ENCODE data around the gene STK32C. TPM values are rescaled to one million over a fixed set of nuclear protein-coding genes. Genes with fewer than 3 reads are reported as not detected.

STK32C gene
- total and polyA plus RNA-seq, 10 of the 15 experiments (the other 5 are each of a cell fraction or from before 2014, with no cell fraction given), result 1.5 to 18.1 (median 6.4) TPM

DNA sequence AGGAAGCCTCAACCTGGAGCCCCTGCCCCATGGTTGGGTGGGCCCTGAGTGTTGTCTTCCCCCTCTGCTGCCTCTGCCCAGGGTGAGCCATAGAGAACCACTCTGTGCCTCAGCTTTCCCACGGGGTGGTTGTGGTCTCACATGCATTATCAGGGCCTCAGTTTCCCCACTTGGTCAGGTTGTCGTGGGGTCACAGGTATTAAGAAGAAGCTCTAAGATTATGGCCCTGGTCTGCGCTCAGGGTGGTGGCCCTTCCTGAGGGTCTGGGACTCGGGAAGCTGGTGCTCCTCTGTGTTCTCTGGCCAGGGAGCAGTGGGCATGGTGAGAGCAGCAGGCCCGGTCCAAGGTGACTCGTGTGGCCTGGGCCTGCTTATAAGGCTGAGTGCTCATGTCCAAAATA lies 42.0 kb upstream of the STK32C start (continued):
- no peak for TF ChIP-seq YY1 (IDR thresholded peaks at IDR 0.05; ENCODE audit: low read depth, low read length)
- TF ChIP-seq, protein P1, sequence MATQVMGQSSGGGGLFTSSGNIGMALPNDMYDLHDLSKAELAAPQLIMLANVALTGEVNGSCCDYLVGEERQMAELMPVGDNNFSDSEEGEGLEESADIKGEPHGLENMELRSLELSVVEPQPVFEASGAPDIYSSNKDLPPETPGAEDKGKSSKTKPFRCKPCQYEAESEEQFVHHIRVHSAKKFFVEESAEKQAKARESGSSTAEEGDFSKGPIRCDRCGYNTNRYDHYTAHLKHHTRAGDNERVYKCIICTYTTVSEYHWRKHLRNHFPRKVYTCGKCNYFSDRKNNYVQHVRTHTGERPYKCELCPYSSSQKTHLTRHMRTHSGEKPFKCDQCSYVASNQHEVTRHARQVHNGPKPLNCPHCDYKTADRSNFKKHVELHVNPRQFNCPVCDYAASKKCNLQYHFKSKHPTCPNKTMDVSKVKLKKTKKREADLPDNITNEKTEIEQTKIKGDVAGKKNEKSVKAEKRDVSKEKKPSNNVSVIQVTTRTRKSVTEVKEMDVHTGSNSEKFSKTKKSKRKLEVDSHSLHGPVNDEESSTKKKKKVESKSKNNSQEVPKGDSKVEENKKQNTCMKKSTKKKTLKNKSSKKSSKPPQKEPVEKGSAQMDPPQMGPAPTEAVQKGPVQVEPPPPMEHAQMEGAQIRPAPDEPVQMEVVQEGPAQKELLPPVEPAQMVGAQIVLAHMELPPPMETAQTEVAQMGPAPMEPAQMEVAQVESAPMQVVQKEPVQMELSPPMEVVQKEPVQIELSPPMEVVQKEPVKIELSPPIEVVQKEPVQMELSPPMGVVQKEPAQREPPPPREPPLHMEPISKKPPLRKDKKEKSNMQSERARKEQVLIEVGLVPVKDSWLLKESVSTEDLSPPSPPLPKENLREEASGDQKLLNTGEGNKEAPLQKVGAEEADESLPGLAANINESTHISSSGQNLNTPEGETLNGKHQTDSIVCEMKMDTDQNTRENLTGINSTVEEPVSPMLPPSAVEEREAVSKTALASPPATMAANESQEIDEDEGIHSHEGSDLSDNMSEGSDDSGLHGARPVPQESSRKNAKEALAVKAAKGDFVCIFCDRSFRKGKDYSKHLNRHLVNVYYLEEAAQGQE (IDR thresholded peaks at IDR 0.05; ENCODE audit: low read depth, low read length), result no peak
- no peak for TF ChIP-seq BMI1 (IDR thresholded peaks at IDR 0.05; ENCODE audit: borderline replicate concordance)
- TF ChIP-seq, protein P2, sequence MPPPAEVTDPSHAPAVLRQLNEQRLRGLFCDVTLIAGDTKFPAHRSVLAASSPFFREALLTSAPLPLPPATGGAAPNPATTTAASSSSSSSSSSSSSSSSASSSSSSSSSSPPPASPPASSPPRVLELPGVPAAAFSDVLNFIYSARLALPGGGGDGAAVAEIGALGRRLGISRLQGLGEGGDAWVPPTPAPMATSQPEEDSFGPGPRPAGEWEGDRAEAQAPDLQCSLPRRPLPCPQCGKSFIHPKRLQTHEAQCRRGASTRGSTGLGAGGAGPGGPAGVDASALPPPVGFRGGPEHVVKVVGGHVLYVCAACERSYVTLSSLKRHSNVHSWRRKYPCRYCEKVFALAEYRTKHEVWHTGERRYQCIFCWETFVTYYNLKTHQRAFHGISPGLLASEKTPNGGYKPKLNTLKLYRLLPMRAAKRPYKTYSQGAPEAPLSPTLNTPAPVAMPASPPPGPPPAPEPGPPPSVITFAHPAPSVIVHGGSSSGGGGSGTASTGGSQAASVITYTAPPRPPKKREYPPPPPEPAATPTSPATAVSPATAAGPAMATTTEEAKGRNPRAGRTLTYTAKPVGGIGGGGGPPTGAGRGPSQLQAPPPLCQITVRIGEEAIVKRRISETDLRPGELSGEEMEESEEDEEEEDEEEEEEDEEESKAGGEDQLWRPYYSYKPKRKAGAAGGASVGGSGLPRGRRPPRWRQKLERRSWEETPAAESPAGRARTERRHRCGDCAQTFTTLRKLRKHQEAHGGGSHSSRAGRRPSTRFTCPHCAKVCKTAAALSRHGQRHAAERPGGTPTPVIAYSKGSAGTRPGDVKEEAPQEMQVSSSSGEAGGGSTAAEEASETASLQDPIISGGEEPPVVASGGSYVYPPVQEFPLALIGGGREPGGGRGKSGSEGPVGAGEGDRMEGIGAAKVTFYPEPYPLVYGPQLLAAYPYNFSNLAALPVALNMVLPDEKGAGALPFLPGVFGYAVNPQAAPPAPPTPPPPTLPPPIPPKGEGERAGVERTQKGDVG (CRISPR knock-in tag; IDR thresholded peaks at IDR 0.05), result no peak
- TF ChIP-seq MXI1 (IDR thresholded peaks at IDR 0.05; ENCODE audit: low read depth, low read length), result no peak

DNA sequence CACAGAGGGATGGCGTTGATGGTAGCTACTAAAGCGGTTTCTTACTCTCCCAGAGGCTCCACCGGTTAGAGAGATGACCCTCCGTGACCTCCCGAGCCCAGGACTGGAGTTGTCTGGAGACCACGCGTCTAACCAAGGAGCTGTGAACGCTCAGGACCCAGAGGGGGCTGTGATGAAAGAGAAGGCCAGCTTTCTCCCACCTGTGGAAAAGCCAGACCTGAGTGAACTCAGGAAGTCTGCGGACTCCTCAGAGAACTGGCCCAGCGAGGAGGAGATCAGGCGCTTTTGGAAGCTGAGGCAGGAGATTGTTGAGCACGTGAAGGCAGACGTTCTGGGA lies 40.1 kb upstream of the STK32C start:
- SMC1A ChIA-PET (ENCODE audit: uncharacterized antibody, unreplicated experiment), result no interaction called here
- DNase-seq (ENCODE audit: low read depth, low spot score) (no peak), FAIRE-seq (no peak), ATAC-seq (no peak)
- intact Hi-C loops (cut with micrococcal nuclease; ENCODE audit: unreplicated experiment), result no loop called here
- Histone ChIP-seq H3K4me2 (ENCODE audit: control insufficient read depth, insufficient read depth) (no peak overlapping the region), H4K20me1 (ENCODE audit: control insufficient read depth, insufficient read depth) (no peaks in the 10 kb centered on the region), H3K9ac (ENCODE audit: control insufficient read depth, insufficient read depth, low read length) (no peak overlapping the region), H3K4me3 (no peak overlapping the region), H2AFZ (ENCODE audit: control insufficient read depth, low read depth, low read length) (no peak overlapping the region), H3K4me1 (ENCODE audit: control insufficient read depth, insufficient read depth, low read length) (no peaks in the 10 kb centered on the region), H3K36me3 (ENCODE audit: control insufficient read depth in 2 of 2, insufficient read depth in 2 of 2, low read length in 1 of 2) (no peaks in the 10 kb centered on the region), H3K79me2 (ENCODE audit: control insufficient read depth, insufficient read depth, low read length) (no peaks in the 10 kb centered on the region), H3K27me3 (replicated peaks in 1 of 2; ENCODE audit: control insufficient read depth in 2 of 2, insufficient read depth in 2 of 2, low read length in 1 of 2) (no peaks in the 10 kb centered on the region), H3K27ac (ENCODE audit: control insufficient read depth, insufficient read depth) (no peak overlapping the region), H3K9me3 (replicated peaks; ENCODE audit: control insufficient read depth, insufficient read depth, low read length) (no peaks in the 10 kb centered on the region)
- RAD21 ChIA-PET (ENCODE audit: unreplicated experiment), result no interaction called here
- no TSS peak for BruUV-seq (replicated peaks)
- POLR2A ChIA-PET, result no interaction called here
- in situ Hi-C loops (cut with MboI), result loop anchor here (5.0 kb wide), 1 partner anchor 126 kb away; no protein-coding TSS in a partner anchor
- WGBS (ENCODE audit: insufficient coverage, insufficient replicate concordance, low lambda C conversion rate, missing lambda C conversion rate), result 87% methylated on average over 13 of the region's 13 CpGs
- CTCF ChIA-PET, result interaction anchor here (0.6 kb wide), 1 partner anchor 27 kb away, joined by 3 read pairs; no protein-coding TSS in a partner anchor
- TF ChIP-seq SMAD5 (IDR thresholded peaks at IDR 0.05; ENCODE audit: low read depth) (no peak), RUNX3 (IDR thresholded peaks at IDR 0.05; ENCODE audit: low read length) (no peak), RAD21 (IDR thresholded peaks at IDR 0.05; ENCODE audit: insufficient read depth, low read depth, low read length) (no peak)
- TF ChIP-seq, protein P3, sequence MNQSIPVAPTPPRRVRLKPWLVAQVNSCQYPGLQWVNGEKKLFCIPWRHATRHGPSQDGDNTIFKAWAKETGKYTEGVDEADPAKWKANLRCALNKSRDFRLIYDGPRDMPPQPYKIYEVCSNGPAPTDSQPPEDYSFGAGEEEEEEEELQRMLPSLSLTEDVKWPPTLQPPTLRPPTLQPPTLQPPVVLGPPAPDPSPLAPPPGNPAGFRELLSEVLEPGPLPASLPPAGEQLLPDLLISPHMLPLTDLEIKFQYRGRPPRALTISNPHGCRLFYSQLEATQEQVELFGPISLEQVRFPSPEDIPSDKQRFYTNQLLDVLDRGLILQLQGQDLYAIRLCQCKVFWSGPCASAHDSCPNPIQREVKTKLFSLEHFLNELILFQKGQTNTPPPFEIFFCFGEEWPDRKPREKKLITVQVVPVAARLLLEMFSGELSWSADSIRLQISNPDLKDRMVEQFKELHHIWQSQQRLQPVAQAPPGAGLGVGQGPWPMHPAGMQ (IDR thresholded peaks at IDR 0.05; ENCODE audit: borderline replicate concordance), result no peak
- TF ChIP-seq, protein P4, sequence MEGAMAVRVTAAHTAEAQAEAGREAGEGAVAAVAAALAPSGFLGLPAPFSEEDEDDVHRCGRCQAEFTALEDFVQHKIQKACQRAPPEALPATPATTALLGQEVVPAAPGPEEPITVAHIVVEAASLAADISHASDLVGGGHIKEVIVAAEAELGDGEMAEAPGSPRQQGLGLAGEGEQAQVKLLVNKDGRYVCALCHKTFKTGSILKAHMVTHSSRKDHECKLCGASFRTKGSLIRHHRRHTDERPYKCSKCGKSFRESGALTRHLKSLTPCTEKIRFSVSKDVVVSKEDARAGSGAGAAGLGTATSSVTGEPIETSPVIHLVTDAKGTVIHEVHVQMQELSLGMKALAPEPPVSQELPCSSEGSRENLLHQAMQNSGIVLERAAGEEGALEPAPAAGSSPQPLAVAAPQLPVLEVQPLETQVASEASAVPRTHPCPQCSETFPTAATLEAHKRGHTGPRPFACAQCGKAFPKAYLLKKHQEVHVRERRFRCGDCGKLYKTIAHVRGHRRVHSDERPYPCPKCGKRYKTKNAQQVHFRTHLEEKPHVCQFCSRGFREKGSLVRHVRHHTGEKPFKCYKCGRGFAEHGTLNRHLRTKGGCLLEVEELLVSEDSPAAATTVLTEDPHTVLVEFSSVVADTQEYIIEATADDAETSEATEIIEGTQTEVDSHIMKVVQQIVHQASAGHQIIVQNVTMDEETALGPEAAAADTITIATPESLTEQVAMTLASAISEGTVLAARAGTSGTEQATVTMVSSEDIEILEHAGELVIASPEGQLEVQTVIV (IDR thresholded peaks at IDR 0.05; ENCODE audit: borderline replicate concordance, partially characterized antibody), result no peak
- TF ChIP-seq, protein P5, sequence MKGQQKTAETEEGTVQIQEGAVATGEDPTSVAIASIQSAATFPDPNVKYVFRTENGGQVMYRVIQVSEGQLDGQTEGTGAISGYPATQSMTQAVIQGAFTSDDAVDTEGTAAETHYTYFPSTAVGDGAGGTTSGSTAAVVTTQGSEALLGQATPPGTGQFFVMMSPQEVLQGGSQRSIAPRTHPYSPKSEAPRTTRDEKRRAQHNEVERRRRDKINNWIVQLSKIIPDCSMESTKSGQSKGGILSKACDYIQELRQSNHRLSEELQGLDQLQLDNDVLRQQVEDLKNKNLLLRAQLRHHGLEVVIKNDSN (IDR thresholded peaks at IDR 0.05; ENCODE audit: borderline replicate concordance, extremely low read length, insufficient read depth, low read depth, low read length), result no peak

Measured in GM12878 (cell line).